NCI-H2081 treated with DMSO at 0.1 percent for 48 hours (cell line): Measurements from ENCODE around the gene BAIAP2.

Experiments
- DNase-seq: peaks from one replicate; lab custom pipeline; 2025; lab: John Stamatoyannopoulos, UW

Gene BAIAP2

DNA sequence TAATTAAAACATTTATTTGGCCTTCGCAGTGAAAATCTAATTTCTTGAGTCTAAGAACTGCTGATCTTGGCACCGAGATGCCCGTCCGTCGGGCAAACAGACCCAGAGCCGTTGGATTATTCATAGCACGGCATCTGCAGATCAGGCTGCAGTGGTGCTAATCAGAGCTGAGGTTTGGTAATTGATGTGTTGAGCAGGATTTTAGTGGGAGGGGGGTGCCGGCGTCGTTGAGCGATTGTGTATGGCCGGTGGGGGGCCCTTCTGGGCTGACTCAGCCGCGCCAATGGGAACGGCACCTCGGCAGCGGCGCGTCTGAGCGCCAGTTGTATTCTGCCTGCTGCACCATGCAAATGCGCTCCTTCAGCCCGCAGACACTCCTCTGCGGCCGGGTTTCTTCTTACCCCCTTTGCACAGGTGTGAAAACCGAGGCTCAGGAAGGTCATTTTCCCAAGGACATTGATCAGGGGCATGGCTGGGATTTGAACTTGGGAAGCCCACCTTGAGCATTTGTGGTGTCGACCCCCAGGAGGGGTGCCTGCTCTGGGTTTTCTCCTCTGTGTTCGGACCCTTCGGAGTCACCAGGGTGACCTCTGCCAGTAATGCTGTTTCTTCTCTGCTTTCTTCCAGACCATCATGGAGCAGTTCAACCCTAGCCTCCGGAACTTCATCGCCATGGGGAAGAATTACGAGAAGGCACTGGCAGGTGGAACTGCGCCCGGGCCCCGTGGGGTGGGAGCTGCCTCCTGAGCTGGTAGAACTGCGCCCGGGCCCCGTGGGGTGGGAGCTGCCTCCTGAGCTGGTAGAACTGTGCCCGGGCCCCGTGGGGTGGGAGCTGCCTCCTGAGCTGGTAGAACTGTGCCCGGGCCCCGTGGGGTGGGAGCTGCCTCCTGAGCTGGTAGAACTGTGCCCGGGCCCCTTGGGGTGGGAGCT, 18.4 kb downstream of the BAIAP2 start:
- DNase-seq, result no peak

DNA sequence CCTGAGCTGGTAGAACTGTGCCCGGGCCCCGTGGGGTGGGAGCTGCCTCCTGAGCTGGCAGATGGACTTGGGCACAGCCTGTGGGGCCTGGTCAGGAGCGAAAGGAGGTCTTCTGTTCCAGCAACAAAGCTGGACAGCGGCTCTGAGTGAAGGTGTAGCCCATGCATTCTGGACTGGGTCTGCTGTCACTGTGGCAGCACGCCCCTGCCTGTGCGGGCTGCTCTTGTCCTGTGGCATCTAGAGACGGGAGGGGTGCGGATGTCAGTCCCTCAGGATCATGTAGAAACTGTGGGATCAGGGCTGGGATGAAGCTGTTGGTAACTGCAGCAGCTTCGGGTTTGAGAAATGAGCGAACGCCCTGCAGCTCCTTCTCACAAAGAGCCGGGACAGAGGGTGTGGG, 19.4 kb downstream of the BAIAP2 start:
- no peak for DNase-seq

DNA sequence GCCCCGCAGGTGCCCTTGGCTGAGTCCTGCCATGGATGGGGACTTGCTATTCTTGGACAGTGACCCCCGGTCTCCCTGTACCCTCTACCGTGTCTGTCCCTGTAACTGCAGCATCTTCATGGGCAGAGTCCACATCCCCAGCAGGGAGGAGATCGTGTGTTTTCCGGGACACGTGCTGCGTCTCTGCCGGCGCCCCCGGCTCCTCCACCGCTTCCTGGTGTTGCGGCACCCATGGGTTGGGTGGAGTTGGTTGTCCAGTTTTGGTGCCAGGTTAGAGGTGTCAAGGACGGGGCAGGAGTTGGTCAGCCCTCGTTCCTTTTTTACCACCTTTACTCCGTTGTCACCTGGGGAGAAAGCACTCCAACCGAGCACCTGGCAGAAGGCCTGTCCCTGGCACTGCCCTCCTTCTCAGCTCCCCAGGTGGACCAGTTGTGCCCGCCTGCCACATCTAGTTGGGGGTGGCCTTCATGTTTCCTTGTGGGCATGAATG, 20.0 kb downstream of the BAIAP2 start:
- no peak for DNase-seq

DNA sequence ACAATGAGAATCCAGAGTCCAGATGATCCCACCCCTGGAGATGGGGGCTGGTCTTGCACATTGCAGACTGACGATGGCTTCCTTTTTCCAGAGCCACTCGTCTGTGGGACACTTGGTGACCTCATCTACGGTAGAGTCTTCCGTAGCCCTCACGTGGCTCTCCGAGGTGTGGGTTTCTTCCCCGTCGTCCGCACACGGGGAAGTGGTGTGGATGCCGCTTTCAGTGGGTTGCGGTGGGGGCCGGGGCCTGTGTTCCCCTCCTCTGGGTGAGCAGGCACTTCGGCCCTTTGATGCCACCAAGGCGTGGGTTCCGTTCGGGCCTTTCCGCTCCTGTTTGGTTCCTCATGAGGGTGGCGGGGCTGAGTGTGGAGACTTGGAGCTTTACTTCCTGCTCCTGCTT, 21.4 kb downstream of the BAIAP2 start:
- DNase-seq, result no peak

DNA sequence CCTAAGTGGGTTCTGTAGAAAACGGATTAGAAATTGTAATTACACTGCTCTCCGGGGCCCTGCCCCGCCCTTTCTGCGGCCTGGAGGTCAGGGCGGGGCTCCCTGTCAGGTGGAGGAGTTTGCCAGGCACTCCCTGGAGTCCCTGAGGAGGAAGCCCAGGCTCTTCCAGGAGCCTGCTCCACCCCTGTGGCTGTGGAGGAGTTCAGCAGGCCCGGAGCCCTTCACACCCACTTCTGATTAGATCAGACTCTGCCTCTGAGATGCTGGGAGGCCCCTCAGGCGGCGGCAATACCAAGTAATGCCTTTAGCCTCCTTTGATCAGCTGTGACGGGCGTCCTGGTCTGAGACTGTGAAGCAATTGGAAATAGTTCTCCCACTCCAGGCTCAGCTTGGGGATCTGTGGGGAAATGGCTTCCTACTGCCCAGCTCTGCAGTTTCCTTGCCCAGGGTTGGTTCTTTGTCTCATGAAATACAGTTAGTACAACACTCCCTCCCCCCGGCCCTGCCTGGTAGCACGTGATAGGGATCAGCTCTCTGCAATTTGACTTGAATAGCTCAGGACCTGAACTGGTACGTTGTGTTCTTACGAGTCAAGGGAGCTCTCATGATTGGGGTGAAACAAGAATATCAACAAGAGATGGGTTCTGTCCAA, 22.3 kb downstream of the BAIAP2 start:
- DNase-seq, result no peak

DNA sequence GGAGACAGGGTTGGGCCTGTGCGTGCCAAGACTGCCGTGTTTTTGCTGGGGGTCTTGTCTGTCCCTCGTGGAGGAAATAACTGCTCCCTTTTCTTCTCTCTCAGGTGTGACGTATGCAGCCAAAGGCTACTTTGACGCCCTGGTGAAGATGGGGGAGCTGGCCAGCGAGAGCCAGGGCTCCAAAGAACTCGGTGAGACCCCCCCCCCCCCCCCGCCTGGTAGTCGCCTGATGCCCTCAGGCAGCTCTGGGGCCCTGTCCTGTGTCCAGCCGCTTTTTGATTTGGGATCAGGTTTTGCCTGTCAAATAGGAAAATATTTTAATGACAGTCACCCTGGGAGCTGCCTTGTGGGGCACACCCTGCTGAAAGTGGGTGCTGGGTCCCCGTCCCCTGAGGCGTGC, 22.8 kb downstream of the BAIAP2 start:
- DNase-seq, result no peak

DNA sequence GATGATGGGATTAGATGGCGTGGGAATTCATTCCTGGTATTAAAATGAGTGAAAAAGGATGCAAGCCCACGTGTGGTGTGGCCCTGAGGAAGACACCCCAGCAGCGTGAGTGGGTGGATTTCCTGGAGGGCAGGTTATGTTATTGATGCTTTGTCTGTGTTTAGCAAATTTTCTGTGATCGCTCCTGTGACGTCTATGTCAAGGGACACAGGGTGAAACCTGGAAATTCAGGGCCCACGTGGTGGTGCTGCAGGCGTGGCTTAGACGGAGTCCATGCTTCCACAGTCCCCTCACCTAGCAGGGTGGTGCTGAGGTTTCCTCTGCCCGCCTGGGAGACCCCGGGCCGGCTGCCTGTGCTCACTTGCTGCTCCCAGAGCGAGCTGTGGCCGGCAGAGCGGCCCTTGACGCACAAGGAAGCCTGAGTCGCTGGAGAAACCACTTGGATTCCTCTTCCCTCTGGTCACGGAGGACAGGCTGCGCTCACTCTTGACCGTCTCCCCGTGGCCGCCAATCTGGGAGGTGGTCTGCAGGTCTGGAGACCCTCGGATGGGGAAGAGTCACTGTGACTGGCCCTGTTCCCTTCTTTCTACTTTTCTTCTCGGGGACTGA, 23.4 kb downstream of the BAIAP2 start:
- DNase-seq, result no peak

DNA sequence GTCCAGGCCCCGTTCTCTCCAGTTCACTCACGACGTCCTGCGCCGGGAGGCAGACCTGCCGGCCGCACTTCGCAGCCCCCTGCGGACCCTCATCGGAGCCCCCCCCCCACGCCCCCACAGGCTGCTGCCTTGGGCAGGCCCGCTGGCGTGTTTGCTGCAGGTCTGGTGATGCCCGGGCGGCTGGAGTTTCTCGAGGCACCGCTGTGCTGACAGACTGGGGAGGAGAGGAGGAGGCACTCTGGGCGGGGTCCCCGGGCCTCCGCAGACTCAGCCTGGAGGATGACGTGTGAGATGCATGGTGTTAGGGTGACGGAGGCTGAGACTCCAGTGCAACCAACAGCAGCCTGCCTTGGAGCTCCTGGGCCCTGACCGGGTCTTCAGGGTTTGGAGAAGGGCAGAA, 24.1 kb downstream of the BAIAP2 start:
- DNase-seq, result no peak

DNA sequence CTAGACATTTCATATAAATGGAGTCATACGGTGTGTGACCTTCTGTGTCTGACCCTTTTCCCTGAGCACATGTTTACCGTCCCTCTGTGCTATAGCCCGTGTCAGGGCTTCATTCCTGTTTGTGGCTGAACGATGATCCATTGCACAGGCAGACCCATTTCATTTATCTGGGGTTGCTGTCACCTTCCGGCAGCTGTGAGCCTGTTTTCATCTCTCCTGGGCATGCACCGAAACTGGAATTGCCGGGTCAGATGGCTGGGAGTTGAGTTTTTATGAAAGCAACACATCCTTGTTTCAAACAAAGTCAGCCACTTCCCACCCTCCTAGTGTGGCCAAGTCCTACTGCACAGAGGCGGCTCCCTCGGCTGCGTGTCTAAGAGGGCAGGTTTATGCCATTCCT, 25.5 kb downstream of the BAIAP2 start:
- DNase-seq, result no peak

DNA sequence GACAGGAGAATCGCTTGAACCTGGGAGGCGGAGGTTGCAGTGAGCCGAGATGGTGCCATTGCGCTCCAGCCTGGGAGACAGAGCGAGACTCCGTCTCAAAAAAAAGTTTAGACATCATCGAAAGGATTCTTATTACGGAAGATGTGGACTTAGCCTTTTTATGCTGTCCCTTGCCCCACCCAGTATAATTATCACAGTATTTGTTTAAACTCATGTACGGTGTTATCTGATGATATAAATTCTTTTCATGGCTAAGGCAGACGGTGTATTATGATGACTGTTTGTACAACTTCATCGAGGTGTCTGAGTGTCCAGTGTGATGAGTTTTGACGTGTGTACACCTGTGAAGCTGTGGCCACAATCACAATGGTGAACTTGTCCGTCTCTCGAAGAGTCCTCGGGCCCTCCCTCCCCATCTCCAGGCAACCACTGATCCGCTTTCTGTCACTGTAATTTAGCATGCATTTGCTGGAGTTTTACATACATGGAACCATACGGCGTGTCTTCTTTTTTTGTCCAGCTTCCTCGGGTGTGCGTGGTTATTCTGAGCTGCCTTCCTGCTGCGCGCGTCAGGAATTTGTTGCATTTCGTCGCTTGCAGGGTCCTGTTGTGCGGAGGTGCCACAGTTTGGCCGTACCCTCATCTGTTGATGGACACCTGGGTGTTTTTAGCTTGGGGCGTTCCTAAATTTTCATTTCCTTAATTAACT, 26.2 kb downstream of the BAIAP2 start:
- DNase-seq, result no peak

DNA sequence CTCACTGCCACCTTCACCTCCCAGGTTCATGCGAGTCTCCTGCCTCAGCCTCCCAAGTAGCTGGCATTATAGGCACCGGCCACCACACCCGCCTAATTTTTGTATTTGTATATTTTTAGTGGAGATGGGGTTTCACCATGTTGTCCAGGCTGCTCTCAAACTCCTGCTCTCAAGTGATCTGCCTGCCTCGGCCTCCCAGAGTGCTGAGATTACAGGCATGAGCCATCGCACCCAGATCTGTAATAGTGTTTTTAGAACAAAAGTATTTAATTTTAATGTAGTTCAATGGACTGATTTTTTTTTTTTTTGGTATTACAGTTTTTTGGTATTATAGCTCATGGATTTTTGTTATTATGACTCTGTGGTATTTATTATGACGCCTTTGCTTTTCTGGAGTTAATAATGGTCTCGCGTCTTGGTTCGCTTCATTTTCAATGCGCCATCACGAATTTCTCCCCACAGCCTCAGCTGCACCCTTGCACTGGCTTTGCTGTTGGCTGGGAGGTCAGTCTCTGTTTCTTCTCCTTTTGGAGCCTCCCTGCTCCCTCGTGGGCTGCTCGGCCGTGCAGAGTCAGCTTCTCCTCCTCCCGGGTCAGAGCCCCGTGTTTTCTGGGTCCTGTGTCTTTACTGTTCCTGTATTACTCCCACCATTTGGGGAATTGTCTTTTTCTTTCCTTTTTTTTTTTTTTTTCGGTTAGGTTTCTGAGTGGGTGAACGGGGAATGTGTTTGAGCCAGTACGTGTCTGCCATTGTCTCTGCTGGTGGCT, 27.2 kb downstream of the BAIAP2 start:
- no peak for DNase-seq

DNA sequence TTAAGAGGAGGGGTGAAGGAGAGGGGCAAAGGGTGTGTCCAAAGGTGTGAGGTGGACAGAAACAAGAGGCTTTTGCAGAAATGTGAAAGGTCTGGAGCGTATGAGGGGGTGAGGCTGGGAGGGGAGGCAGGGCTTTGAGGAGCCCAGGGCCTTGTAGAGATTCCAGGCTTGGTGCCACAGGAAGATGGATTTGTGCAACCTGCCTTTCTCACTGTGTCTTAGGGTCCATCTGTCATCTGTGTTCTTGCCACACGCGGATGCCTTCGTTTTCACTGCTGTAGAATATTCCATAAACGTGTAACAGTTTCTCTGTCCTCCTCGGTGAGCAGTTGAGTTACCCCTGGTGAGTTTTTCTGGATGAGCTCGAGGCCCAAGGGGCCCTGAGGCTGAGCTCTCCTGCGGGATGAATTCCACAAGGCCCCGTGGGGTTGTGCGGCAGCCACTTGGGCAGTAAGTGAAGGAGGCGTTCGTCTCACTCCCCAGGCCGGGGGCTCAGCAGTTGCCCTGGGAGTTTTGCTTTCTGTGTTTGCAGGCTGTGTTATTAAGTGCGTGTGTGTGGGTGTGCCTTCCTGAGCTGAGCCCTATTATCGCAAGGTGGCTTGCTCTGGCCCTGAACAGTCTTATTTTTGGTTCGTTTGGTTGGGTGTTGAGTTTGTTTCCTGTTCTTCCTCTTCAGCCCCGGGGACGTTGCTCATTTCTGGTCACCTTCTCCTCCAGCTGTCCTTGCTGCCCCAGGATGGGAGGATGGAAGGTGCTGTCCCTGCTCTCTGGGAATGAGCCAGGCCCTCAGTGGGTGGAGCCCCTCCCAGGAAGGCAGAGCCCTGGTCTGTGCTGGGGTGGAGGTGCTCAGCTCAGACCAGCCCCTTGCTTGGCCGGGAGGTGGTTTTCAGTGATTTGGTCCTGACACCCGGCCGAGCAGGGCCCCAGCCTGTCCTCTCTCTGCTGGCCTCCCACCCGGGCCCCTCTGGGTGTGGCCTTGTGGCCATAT, 28.4 kb downstream of the BAIAP2 start:
- no peak for DNase-seq

DNA sequence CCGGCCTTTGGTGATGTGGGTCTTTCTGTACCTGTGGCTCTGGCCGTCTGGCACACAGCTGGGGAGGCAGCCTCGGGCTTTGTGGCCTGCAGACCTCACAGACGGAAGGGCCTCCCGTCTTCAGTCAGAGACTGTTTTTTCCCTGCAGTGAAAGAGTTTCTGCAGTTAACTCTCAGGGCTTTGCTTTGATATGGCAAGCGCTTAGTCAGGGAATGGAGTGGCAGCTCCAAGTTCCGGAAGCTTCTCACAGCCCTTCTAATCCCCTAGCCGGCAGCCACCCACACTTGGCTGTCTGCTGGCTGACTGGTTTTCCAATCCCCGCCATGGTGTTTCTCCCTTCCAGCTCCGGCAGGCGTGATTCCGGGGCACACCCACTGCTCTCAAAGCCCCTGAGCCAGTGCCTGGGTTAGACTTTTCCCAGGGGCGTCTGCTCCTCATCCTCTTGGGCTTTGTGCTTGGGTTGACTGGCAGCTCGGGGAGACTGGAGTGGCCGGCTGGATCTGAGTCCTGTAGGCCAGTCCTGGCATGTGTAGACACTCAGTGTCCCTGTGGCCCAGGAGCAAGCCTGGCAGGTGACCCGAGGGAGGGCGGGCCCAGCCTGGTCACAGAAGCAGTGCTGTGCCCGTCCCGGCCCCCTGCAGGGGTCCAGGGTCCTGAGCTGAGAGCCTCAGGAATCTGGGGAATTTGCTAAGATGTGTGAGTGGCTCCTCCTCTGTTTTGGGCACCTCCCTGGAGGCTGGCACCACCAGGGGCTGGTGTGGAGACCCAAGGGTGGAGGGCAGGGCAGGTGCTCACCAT, 29.9 kb downstream of the BAIAP2 start:
- DNase-seq, result no peak

DNA sequence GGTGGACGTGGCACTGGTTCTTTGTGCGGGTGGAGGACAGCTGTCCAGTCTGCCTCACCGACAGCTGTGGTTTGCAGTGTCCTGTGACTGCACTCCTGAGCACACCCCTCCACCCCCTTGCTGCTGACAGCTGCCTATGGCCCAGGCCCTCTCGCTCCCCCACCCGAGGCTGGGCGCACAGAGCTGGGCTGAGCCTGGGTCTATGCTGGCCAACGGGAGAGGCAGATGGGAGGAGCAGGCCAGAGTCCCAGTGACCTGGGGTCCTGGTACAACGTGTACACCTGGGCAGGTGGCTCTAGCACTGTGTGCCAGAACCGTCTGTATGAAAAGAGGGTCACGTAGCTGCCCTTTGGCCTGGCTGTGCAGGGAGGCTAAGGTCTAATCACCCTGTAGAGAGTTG, 30.5 kb downstream of the BAIAP2 start:
- DNase-seq, result no peak

DNA sequence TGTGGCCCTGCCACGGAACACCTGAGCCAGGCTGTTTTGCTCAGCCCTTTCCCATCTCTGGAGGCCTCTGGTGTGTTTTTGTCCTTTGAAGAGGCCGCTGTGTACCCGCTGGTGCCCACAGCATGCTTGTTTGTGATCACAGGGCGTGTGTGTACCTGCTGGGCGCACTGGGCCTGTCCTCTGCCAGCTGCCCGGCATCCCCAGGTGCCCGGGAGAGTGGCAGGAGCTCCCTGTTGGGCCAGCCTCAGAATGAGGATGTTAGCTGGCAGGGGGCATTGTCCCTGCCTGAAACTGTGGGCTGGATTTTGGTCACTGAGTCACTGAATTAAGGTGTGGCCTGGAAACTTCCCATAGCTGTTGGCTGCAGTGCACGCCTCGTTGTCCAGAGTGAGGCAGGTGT, 31.1 kb downstream of the BAIAP2 start:
- peak; percentile 30 for DNase-seq

DNA sequence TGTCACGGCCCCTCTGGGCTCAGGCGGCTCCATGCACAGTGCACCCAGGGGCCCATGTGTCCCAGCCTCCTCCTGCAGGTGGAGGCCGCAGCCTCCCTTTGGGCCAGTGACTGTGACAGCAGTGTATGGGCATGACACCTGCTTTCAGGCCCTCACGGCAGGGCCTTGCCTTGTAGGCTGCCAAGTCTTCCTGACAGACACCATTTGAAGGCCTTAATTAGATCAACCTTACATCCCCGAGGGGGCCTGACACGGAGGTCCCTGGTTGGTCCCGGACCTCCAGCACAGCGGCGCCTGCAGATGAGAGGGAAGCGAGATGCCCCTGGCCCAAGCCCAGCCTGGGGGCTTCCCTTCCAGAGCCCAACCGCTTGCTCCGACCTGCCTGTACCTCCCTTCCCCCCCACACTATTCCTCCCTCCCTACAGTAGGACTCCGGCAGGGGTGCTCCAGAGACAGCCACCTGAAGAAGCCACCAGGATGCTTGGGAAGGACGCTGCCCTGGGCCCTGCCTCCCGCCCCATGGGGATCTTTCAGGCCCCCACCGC, 31.9 kb downstream of the BAIAP2 start:
- DNase-seq, result no peak

DNA sequence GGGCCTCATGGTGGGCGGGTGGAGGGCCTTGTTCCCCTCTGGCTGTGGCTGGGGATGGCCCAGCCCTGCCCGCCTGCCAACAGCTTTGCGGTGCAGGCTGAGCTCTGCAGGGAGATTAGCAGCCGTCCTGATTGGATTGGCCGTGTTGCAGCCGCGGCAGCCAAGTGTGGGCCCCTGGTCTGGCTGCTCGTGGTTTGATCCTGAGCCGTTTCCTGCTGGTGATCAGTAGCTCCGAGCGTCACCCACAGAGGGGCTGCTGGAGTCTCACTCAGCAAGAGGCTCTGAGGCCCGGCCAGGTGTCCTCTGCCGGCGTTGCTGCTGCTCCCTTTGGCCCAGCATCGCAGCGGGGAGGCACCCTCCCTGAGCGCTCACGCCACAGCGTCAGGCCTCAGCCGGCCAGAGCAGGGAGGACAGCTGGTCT, 32.5 kb downstream of the BAIAP2 start:
- DNase-seq, result no peak

DNA sequence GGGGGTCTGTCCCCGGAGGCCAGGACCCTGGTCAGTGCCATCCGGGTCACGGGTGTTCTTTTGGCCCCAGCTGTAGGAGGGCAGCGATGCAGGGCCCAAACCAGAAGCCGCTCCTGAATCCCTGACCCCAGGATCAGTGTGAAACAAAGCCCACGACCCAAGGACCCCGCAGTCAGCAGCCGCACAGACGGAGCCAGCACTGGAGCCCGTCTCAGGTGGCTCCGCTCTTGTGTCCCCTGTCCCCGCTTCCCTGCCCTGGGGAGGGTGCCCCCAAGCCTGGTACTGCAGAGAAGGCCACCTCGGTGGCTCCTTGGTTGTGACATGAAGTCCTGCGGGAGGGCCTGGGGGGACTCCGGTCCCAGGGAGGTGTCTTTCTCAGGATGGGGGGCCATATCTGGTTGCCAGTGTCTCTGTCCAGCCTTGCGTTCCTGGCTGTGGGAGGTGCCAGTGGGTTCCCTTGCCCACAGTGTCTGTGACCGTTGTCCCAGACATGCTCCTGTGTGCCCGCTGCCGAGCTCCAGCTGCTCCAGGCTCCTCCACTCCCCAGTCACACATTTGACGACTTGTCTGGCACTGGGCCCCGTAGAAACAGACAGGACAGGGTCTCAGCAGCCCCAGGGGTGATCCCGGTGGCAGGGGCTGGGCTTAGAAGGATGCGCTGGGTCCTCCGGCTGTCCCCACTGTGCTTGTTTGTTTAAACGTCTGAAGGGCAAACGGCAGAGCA, 33.6 kb downstream of the BAIAP2 start:
- no peak for DNase-seq
